ENCODE measurements around the gene PXDN.

DNA sequence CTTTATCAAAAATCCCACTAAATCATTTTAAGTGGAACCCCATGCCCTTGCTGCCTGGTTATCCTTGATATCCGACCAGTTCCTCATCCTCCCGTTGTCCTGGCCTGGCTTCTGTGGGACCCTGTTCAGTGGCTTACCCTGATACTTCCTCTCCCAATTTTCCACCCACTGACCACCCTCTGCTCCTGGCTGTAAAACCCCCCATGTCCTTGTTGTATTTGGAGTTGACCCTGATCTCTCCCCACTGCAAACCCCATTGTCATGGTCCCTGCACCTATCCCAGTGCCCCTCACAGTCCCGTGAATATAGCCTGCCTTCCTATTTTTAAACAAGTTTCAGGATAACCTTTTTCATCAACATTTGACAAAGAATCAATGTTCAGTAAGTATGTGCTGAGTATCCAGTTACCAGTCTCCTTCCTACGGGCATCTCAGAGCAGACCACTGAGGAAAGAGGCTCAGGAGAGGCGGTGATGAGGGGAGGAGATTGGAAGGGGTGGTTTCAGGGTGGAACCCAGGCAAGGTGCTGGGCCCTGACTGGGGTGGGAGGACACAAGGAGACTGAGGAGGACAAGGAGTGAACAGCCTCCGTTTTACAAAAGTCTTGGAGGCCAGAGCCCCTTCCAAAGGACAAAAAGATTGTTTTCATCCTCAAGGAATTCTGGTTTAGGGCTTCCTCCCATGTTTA lies 131.8 kb downstream of the PXDN start:
- TF ChIP-seq, protein P1, sequence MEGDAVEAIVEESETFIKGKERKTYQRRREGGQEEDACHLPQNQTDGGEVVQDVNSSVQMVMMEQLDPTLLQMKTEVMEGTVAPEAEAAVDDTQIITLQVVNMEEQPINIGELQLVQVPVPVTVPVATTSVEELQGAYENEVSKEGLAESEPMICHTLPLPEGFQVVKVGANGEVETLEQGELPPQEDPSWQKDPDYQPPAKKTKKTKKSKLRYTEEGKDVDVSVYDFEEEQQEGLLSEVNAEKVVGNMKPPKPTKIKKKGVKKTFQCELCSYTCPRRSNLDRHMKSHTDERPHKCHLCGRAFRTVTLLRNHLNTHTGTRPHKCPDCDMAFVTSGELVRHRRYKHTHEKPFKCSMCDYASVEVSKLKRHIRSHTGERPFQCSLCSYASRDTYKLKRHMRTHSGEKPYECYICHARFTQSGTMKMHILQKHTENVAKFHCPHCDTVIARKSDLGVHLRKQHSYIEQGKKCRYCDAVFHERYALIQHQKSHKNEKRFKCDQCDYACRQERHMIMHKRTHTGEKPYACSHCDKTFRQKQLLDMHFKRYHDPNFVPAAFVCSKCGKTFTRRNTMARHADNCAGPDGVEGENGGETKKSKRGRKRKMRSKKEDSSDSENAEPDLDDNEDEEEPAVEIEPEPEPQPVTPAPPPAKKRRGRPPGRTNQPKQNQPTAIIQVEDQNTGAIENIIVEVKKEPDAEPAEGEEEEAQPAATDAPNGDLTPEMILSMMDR (IDR thresholded peaks at IDR 0.05) = no peak
- TF ChIP-seq POLR2A (IDR thresholded peaks at IDR 0.05) = no peak

Measured in esophagus squamous epithelium (tissue), 4 donors.